Colonic mucosa (tissue), 4 donors: ENCODE results near the gene OR7A5. TPM values are rescaled to one million over a fixed set of nuclear protein-coding genes. Genes with fewer than 3 reads are reported as not detected.
"Not testable (repeated sequence)": the region's sequence is repeated elsewhere in the genome, so short reads cannot be mapped to it uniquely, and the experiment has no call there.

Source experiments
- DNase-seq: peaks from one replicate; pipeline ENCODE4 v3.0.0-alpha.2; 2020
- H3K27ac ChIP-seq: fragments of 200-600 bp; one replicate; pipeline ENCODE4 v1.8.0; 2021
- H3K27me3 ChIP-seq: fragments of 200-600 bp; one replicate; pipeline ENCODE4 v1.8.0; 2021
- H3K36me3 ChIP-seq: fragments of 200-600 bp; one replicate; pipeline ENCODE4 v1.8.0; 2021
- H3K4me1 ChIP-seq: fragments of 200-600 bp; one replicate; pipeline ENCODE4 v1.8.0; 2021; ENCODE audit warnings: mild to moderate bottlenecking
- H3K4me3 ChIP-seq: fragments of 200-600 bp; one replicate; pipeline ENCODE4 v1.8.0; 2021
- H3K9ac ChIP-seq, 2 donors: one replicate each; pipeline ENCODE4 v1.7.0; 2013; ENCODE audit warnings: control low read depth in 2 of 2, low read depth in 2 of 2, low read length in 2 of 2
- H3K9me3 ChIP-seq: fragments of 200-600 bp; one replicate; pipeline ENCODE4 v1.8.0; 2021
- CTCF ChIP-seq: fragments of 200-600 bp; IDR thresholded peaks from one replicate; pipeline ENCODE4 v1.8.0; 2022; ENCODE audit warnings: antibody characterized with exemption, mild to moderate bottlenecking
- intact Hi-C: fragments of 100-400 bp; cut with DNase I; formaldehyde crosslinking; loops from one replicate; pipeline ENCODE4 v1.14.1; 2022
- total RNA-seq, 2 donors: library from RNA; stranded (reverse); fragmentation: NEBNext Ultra II Directional in 1 of 2; extraction: Animal tissue kit (Norgen Biotek cat#: 25700) in 1 of 2; gene quantifications; one replicate each; pipeline ENCODE4 v1.2.1, GENCODE V29; 2021
- donor health status: healthy.
- donor health status: DM: no; HTN: no; CAD: no.
- donor health status: DM: no; HTN: no; CAD: no.

OR7A5 gene
- total RNA-seq, 2 donors from 2014 or later = not detected

- intact Hi-C loops = no loop called here
These were observed 52.2 kb downstream of the OR7A5 start for GRCh38 chr19:14782626-14783409.

GRCh38 chr19:14781713-14782536 lies 53.1 kb downstream of the OR7A5 start:
- H3K9ac ChIP-seq, intact Hi-C loops, H3K4me3 ChIP-seq, H3K9me3 ChIP-seq, H3K27ac ChIP-seq, H3K4me1 ChIP-seq, DNase-seq, H3K27me3 ChIP-seq, H3K36me3 ChIP-seq: not testable (repeated sequence)

More at GRCh38 chr19:14782626-14783409, 52.2 kb downstream of the OR7A5 start:
- H3K27me3 ChIP-seq = no peaks in the 10 kb centered on the region
- H3K27ac ChIP-seq = no peak overlapping the region
- DNase-seq = no peak
- no peaks in the 10 kb centered on the region for H3K36me3 ChIP-seq
- TF ChIP-seq CTCF = no peak
- no peak overlapping the region for H3K9ac ChIP-seq
- no peaks in the 10 kb centered on the region for H3K9me3 ChIP-seq
- H3K4me3 ChIP-seq = no peak overlapping the region
- H3K4me1 ChIP-seq = no peaks in the 10 kb centered on the region

GRCh38 chr19:14780622-14781225 lies 54.3 kb downstream of the OR7A5 start:
- DNase-seq, H3K27me3 ChIP-seq, H3K27ac ChIP-seq, H3K4me1 ChIP-seq, H3K9ac ChIP-seq, H3K36me3 ChIP-seq, intact Hi-C loops, H3K4me3 ChIP-seq, H3K9me3 ChIP-seq: not testable (repeated sequence)

- Histone ChIP-seq H3K9me3 (no peaks in the 10 kb centered on the region), H3K27ac (no peak overlapping the region), H3K9ac (no peak overlapping the region), H3K36me3 (no peaks in the 10 kb centered on the region), H3K27me3 (no peaks in the 10 kb centered on the region), H3K4me3 (no peak overlapping the region), H3K4me1 (no peaks in the 10 kb centered on the region)
- intact Hi-C loops = no loop called here
- no peak for DNase-seq
- TF ChIP-seq CTCF = no peak
These were observed 55.8 kb downstream of the OR7A5 start for GRCh38 chr19:14779151-14779550.

GRCh38 chr19:14778110-14778845 lies 56.7 kb downstream of the OR7A5 start, which contains the start of gene ADGRE2:
ADGRE2 (minus strand) TSS chr19:14778560; CDS start chr19:14776756, 1,804 bp downstream.
- intact Hi-C loops, H3K9ac ChIP-seq, H3K36me3 ChIP-seq, H3K9me3 ChIP-seq, H3K27me3 ChIP-seq, H3K27ac ChIP-seq, H3K4me3 ChIP-seq, DNase-seq, H3K4me1 ChIP-seq: not testable (repeated sequence)

GRCh38 chr19:14777645-14778044 lies 57.3 kb downstream of the OR7A5 start:
- H3K4me1 ChIP-seq, H3K27ac ChIP-seq, intact Hi-C loops, H3K9ac ChIP-seq, H3K9me3 ChIP-seq, H3K36me3 ChIP-seq, H3K27me3 ChIP-seq, H3K4me3 ChIP-seq, DNase-seq: not testable (repeated sequence)

Other genes starting within 250 kb of the OR7A5 start
- gene ADGRE3, start 160.3 kb downstream of the OR7A5 start, total RNA-seq = 1 to 10 TPM in 1 of 2 donors, not detected in 1; 1.2 TPM
- 1 to 10 TPM; 6.7 to 7.3 TPM for gene ZNF333, start 145.1 kb downstream of the OR7A5 start, total RNA-seq
- 1 to 10 TPM; 1.3 to 1.8 TPM for gene ADGRE2, start 56.6 kb downstream of the OR7A5 start, total RNA-seq
- not detected for gene OR7C1, start within 50 bp of the OR7A5 start, total RNA-seq
- gene OR7A10, start 13.7 kb upstream of the OR7A5 start, total RNA-seq = not detected
- not detected for gene OR7A17, start 50.9 kb upstream of the OR7A5 start, total RNA-seq
- gene OR7C2, start 106.3 kb upstream of the OR7A5 start, total RNA-seq = not detected
- gene SLC1A6, start 144.7 kb upstream of the OR7A5 start, total RNA-seq = not detected
- gene CASP14, start 214.3 kb upstream of the OR7A5 start, total RNA-seq = not detected
- gene OR1I1, start 247.0 kb upstream of the OR7A5 start, total RNA-seq = not detected